OCI-LY3 (cell line): ENCODE results near the gene PAK4.

Experiments
- H2AFZ ChIP-seq: fragments of 200-600, 300-600 bp; shearing (Covaris generic); 2 replicates; pipeline ENCODE4 v1.6.0; 2014; ENCODE audit warnings: antibody characterized with exemption, low read depth, low read length
- H3K27ac ChIP-seq: fragments of 200-600, 300-600 bp; sonication (generic); 2 replicates; pipeline ENCODE4 v1.5.1; 2014; ENCODE audit warnings: mild to moderate bottlenecking, low read length, moderate library complexity, mixed read lengths
- H3K27me3 ChIP-seq: fragments of 200-600, 300-600 bp; sonication (generic); 2 replicates; pipeline ENCODE4 v1.6.1; 2014; ENCODE audit warnings: low read depth, low read length, mixed read lengths
- H3K36me3 ChIP-seq: fragments of 200-600, 300-600 bp; sonication (generic); replicated peaks from 2 replicates; pipeline ENCODE3; 2014; ENCODE audit warnings: low read depth, low read length, mixed read lengths
- H3K4me1 ChIP-seq: fragments of 300-600, 200-600 bp; sonication (generic); 2 replicates; pipeline ENCODE4 v1.6.1; 2014; ENCODE audit warnings: low read length, mixed read lengths
- H3K4me2 ChIP-seq: fragments of 200-600, 300-600 bp; sonication (generic); 2 replicates; pipeline ENCODE4 v1.6.1; 2014; ENCODE audit warnings: low read length, mixed read lengths
- H3K4me3 ChIP-seq: fragments of 300-600, 200-600 bp; sonication (generic); 2 replicates; pipeline ENCODE4 v1.5.1; 2014; ENCODE audit warnings: antibody characterized with exemption, mild to moderate bottlenecking, low read length, moderate library complexity
- H3K79me2 ChIP-seq: fragments of 300-600, 200-600 bp; shearing (Covaris generic); 2 replicates; pipeline ENCODE4 v1.6.1; 2014; ENCODE audit warnings: mild to moderate bottlenecking, low read length, mixed read lengths
- H3K9ac ChIP-seq: fragments of 300-600, 200-600 bp; shearing (Covaris generic); 2 replicates; pipeline ENCODE4 v1.6.0; 2014; ENCODE audit warnings: mild to moderate bottlenecking, low read length, moderate library complexity
- H3K9me3 ChIP-seq: fragments of 200-600, 300-600 bp; shearing (Covaris generic); 2 replicates; pipeline ENCODE4 v1.6.1; 2014; ENCODE audit warnings: low read length, mixed read lengths; ENCODE audit not compliant: insufficient read depth
- H4K20me1 ChIP-seq: fragments of 200-600, 300-600 bp; sonication (generic); 2 replicates; pipeline ENCODE4 v1.6.1; 2016; ENCODE audit warnings: low read length, mixed read lengths; ENCODE audit not compliant: insufficient read depth
- EZH2phosphoT487 ChIP-seq: fragments of 200-600 bp; shearing (Covaris generic); IDR thresholded peaks from 2 replicates; pipeline ENCODE4 v1.6.1; 2018; ENCODE audit warnings: antibody characterized with exemption, mixed run types, low read depth
- TF ChIP-seq, protein P1 (sequence below): fragments of 200-600, 300-600 bp; sonication (generic); IDR thresholded peaks from 2 replicates; pipeline ENCODE4 v1.5.1; 2014; ENCODE audit warnings: antibody characterized with exemption, low read length, low read depth

PAK4 gene

GRCh38 chr19:39164289-39164688 is 38.7 kb downstream of the PAK4 start:
- no peak for TF ChIP-seq EZH2phosphoT487
- TF ChIP-seq, protein P1, sequence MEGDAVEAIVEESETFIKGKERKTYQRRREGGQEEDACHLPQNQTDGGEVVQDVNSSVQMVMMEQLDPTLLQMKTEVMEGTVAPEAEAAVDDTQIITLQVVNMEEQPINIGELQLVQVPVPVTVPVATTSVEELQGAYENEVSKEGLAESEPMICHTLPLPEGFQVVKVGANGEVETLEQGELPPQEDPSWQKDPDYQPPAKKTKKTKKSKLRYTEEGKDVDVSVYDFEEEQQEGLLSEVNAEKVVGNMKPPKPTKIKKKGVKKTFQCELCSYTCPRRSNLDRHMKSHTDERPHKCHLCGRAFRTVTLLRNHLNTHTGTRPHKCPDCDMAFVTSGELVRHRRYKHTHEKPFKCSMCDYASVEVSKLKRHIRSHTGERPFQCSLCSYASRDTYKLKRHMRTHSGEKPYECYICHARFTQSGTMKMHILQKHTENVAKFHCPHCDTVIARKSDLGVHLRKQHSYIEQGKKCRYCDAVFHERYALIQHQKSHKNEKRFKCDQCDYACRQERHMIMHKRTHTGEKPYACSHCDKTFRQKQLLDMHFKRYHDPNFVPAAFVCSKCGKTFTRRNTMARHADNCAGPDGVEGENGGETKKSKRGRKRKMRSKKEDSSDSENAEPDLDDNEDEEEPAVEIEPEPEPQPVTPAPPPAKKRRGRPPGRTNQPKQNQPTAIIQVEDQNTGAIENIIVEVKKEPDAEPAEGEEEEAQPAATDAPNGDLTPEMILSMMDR: no peak
- no peak overlapping the region for H3K9ac ChIP-seq
- H3K27ac ChIP-seq: no peak overlapping the region
- H3K4me1 ChIP-seq: no peaks in the 10 kb centered on the region
- no peaks in the 10 kb centered on the region for H3K9me3 ChIP-seq
- H3K79me2 ChIP-seq: no peaks in the 10 kb centered on the region
- peaks cover 15% of the 10 kb centered on the region for H4K20me1 ChIP-seq
- H2AFZ ChIP-seq: no peak overlapping the region
- no peak overlapping the region for H3K4me3 ChIP-seq
- H3K27me3 ChIP-seq: no peaks in the 10 kb centered on the region
- no peak overlapping the region for H3K4me2 ChIP-seq
- no peaks in the 10 kb centered on the region for H3K36me3 ChIP-seq

DNA sequence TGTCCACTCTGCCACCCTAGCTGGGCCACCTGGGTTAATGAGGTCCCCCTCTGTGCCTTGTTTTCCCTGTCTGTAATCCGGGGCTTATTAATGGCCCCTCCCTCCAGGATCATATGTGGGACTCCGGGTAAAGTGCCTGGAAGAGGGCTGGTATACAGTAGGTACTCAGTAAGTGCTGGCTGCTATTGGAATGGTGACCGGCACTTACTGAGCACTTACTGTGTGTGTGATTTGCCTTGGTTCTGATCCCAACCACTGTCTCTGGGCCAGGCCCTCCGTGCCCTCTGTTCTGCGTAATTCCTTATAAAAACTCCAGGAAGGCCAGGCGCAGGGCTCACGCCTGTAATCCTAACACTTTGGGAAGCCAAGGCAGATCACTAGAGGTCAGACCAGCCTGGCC is 40.3 kb downstream of the PAK4 start:
- Histone ChIP-seq H3K4me3 (no peak overlapping the region), H3K4me2 (no peak overlapping the region), H3K9me3 (no peaks in the 10 kb centered on the region), H3K4me1 (no peaks in the 10 kb centered on the region), H2AFZ (no peak overlapping the region), H3K9ac (no peak overlapping the region), H3K79me2 (no peaks in the 10 kb centered on the region), H4K20me1 (peaks cover 12% of the 10 kb centered on the region), H3K27ac (no peak overlapping the region), H3K36me3 (peaks cover 2% of the 10 kb centered on the region), H3K27me3 (no peaks in the 10 kb centered on the region)
- no peak for TF ChIP-seq EZH2phosphoT487
- TF ChIP-seq, protein P1: no peak

DNA sequence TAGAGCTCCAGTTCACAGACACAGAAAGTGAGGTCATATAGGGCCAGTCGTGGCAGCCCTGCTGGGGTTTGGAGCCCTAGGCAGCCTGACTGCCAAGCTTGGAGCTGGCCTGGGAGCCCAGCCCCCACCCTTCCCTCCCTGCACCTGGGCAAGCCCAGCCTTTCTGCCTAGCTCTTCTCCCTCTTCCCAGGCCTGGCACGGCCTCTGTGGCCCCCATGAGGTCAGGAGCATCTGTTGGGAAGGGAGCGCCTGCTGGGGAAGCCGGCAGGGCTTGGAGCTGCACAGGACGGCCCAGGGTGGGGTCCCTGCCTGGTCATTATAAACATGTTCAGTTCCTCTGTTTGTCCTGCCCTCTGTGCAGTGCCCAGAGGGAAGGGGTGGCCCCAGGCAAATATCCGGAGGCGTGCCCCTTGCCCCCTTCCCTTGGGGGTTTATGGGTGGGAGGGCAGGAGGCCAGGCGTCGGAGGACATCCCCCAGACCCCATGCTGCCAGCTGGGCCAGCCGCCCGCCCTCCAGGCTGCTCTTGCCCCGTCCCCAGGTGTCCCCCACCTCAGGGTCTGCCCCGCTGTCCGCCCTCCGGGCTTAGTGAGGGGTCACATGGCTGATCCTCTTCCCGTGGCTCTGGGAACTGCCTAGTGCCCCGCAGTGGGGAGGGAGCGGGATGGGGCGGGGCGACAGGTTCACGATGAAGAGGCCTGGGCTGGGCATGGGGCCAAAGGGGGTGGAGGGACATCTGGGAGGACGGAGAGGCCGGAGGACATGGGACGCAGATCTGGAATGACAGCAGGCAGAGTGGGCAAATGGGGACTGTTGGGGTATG is 41.2 kb downstream of the PAK4 start:
- no peak overlapping the region for H3K27ac ChIP-seq

More for the DNA sequence above, 41.2 kb downstream of the PAK4 start:
- Histone ChIP-seq H3K4me2 (no peak overlapping the region), H3K4me1 (no peaks in the 10 kb centered on the region), H3K4me3 (no peak overlapping the region), H3K79me2 (no peaks in the 10 kb centered on the region), H3K9me3 (no peaks in the 10 kb centered on the region), H2AFZ (no peak overlapping the region), H4K20me1 (peaks cover 8% of the 10 kb centered on the region), H3K27me3 (no peaks in the 10 kb centered on the region), H3K9ac (no peak overlapping the region), H3K36me3 (peaks cover 2% of the 10 kb centered on the region)
- TF ChIP-seq, protein P1: no peak
- no peak for TF ChIP-seq EZH2phosphoT487
